GM19463 (cell line): Measurements from ENCODE around the gene PEPD.
"Not testable (repeated sequence)": the region's sequence is repeated elsewhere in the genome, so short reads cannot be mapped to it uniquely, and the experiment has no call there.

Experiments
- ATAC-seq: cut with Tn5 transposase; IDR thresholded peaks from one replicate; pipeline ENCODE4 v1.9.1; 2021; ENCODE audit warnings: mild to moderate bottlenecking, moderate library complexity; ENCODE audit not compliant: unreplicated experiment

PEPD gene

GRCh38 chr19:33521480-33522370, at the start of gene PEPD:
PEPD (minus strand) TSS chr19:33521791; CDS start chr19:33521760, 31 bp downstream.
- peak; percentile 93 for ATAC-seq

GRCh38 chr19:33569821-33570220, 48.2 kb upstream of the PEPD start:
- no peak for ATAC-seq

- no peak for ATAC-seq
Measured at GRCh38 chr19:33568706-33569105, 47.1 kb upstream of the PEPD start.

- ATAC-seq, result no peak
Measured at GRCh38 chr19:33564836-33565338, 43.3 kb upstream of the PEPD start.

GRCh38 chr19:33562636-33563035, 41.0 kb upstream of the PEPD start:
- no peak for ATAC-seq

GRCh38 chr19:33561666-33562065, 40.1 kb upstream of the PEPD start:
- ATAC-seq, result not testable (repeated sequence)

- ATAC-seq, result no peak
Measured at GRCh38 chr19:33561261-33561660, 39.7 kb upstream of the PEPD start.

- no peak for ATAC-seq
Measured at GRCh38 chr19:33559996-33560395, 38.4 kb upstream of the PEPD start.

GRCh38 chr19:33558856-33559255, 37.3 kb upstream of the PEPD start:
- ATAC-seq, result no peak

- ATAC-seq, result no peak
Measured at GRCh38 chr19:33558151-33558550, 36.6 kb upstream of the PEPD start.

- ATAC-seq, result no peak
Measured at GRCh38 chr19:33557720-33558119, 36.1 kb upstream of the PEPD start.

- ATAC-seq, result no peak
Measured at GRCh38 chr19:33557196-33557595, 35.6 kb upstream of the PEPD start.

- no peak for ATAC-seq
Measured at GRCh38 chr19:33556261-33556660, 34.7 kb upstream of the PEPD start.

- ATAC-seq, result not testable (repeated sequence)
Measured at GRCh38 chr19:33555726-33556125, 34.1 kb upstream of the PEPD start.

GRCh38 chr19:33554821-33555220, 33.2 kb upstream of the PEPD start:
- no peak for ATAC-seq

- no peak for ATAC-seq
Measured at GRCh38 chr19:33554391-33554790, 32.8 kb upstream of the PEPD start.

- no peak for ATAC-seq
Measured at GRCh38 chr19:33553530-33554310, 32.1 kb upstream of the PEPD start.

- ATAC-seq, result no peak
Measured at GRCh38 chr19:33552928-33553279, 31.3 kb upstream of the PEPD start.

- no peak for ATAC-seq
Measured at GRCh38 chr19:33552191-33552927, 30.8 kb upstream of the PEPD start.

GRCh38 chr19:33551676-33552075, 30.1 kb upstream of the PEPD start:
- no peak for ATAC-seq

- no peak for ATAC-seq
Measured at GRCh38 chr19:33550768-33551167, 29.2 kb upstream of the PEPD start.
